Transverse colon (tissue), 3 donors: ENCODE data around the gene FRMD3.

ENCODE experiments used
- EP300 ChIP-seq: sonication (generic); formaldehyde crosslinking; IDR thresholded peaks from one replicate; pipeline ENCODE4 v1.6.1; 2017; ENCODE audit warnings: antibody characterized with exemption, low read depth
- POLR2A ChIP-seq: fragments of 450-650 bp; IDR thresholded peaks from one replicate; pipeline ENCODE4 v1.6.1; 2016; ENCODE audit warnings: antibody characterized with exemption, mild to moderate bottlenecking, moderate library complexity
- TF ChIP-seq, protein P1 (sequence below), 5 experiments: fragments of 200-600 bp in 3 of 5; fragments of 450-650 bp in 2 of 5; sonication (generic) in 3 of 5; IDR thresholded peaks; 1 replicate in 2 of 5; 2 replicates in 3 of 5; pipeline ENCODE4 v1.5.1; 2016 to 2017; ENCODE audit warnings: antibody characterized with exemption in 5 of 5, inconsistent platforms in 3 of 5, mild to moderate bottlenecking in 2 of 5, moderate library complexity in 1 of 5

- TF ChIP-seq, protein P1, sequence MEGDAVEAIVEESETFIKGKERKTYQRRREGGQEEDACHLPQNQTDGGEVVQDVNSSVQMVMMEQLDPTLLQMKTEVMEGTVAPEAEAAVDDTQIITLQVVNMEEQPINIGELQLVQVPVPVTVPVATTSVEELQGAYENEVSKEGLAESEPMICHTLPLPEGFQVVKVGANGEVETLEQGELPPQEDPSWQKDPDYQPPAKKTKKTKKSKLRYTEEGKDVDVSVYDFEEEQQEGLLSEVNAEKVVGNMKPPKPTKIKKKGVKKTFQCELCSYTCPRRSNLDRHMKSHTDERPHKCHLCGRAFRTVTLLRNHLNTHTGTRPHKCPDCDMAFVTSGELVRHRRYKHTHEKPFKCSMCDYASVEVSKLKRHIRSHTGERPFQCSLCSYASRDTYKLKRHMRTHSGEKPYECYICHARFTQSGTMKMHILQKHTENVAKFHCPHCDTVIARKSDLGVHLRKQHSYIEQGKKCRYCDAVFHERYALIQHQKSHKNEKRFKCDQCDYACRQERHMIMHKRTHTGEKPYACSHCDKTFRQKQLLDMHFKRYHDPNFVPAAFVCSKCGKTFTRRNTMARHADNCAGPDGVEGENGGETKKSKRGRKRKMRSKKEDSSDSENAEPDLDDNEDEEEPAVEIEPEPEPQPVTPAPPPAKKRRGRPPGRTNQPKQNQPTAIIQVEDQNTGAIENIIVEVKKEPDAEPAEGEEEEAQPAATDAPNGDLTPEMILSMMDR (IDR thresholded peaks at IDR 0.05) = no peak
- TF ChIP-seq EP300 = no peak
- no peak for TF ChIP-seq POLR2A
Measured at GRCh38 chr9:83327750-83328622, 210.2 kb downstream of the FRMD3 start.
